Nucleus accumbens (tissue), 56 donors: ENCODE measurements around the gene VPS35L.
A peak's percentile ranks its signal among the peaks of the same experiment; 100 is the strongest.
"Not testable (repeated sequence)": the region's sequence is repeated elsewhere in the genome, so short reads cannot be mapped to it uniquely, and the experiment has no call there.

Experiments used
- DNase-seq, 56 donors: peaks; one replicate each; lab custom pipeline; 2025; lab: John Stamatoyannopoulos, UW

The VPS35L gene

GRCh38 chr16:19527161-19527560 lies 28.3 kb upstream of the VPS35L start:
- no peak for DNase-seq

- peak in 1 of 56 donors; percentile 7 for DNase-seq
Observed at GRCh38 chr16:19528666-19529065, 26.8 kb upstream of the VPS35L start.

GRCh38 chr16:19532601-19533000 lies 22.9 kb upstream of the VPS35L start:
- DNase-seq, result no peak

GRCh38 chr16:19540241-19540970 lies 15.1 kb upstream of the VPS35L start:
- no peak for DNase-seq

- no peak for DNase-seq
Observed at GRCh38 chr16:19542138-19542821, 13.2 kb upstream of the VPS35L start.

GRCh38 chr16:19543278-19543996 lies 12.1 kb upstream of the VPS35L start:
- not testable (repeated sequence) for DNase-seq

- DNase-seq, result no peak
Observed at GRCh38 chr16:19548144-19548543, 7.4 kb upstream of the VPS35L start.

- DNase-seq, result no peak
Observed at GRCh38 chr16:19549673-19550072, 5.8 kb upstream of the VPS35L start.

- DNase-seq, result peak in 1 of 56 donors; percentile 71
Observed at GRCh38 chr16:19555938-19556771, 652 bp downstream of the VPS35L start.

GRCh38 chr16:19559242-19559910 lies 3.9 kb downstream of the VPS35L start:
- DNase-seq, result peak in 2 of 56 donors; percentile 5 to 6

- no peak for DNase-seq
Observed at GRCh38 chr16:19560078-19560477, 4.6 kb downstream of the VPS35L start.

- no peak for DNase-seq
Observed at GRCh38 chr16:19563377-19563776, 7.9 kb downstream of the VPS35L start.

GRCh38 chr16:19566362-19566761 lies 10.9 kb downstream of the VPS35L start:
- no peak for DNase-seq

- DNase-seq, result no peak
Observed at GRCh38 chr16:19567560-19567959, 12.1 kb downstream of the VPS35L start.

- DNase-seq, result no peak
Observed at GRCh38 chr16:19573997-19574396, 18.5 kb downstream of the VPS35L start.

- no peak for DNase-seq
Observed at GRCh38 chr16:19574615-19575014, 19.1 kb downstream of the VPS35L start.

- peak in 55 of 56 donors; percentile 14 to 96 (median 84) for DNase-seq
Observed at GRCh38 chr16:19578378-19578971, 23.0 kb downstream of the VPS35L start.

- DNase-seq, result no peak
Observed at GRCh38 chr16:19582050-19582831, 26.7 kb downstream of the VPS35L start.
